PC-3 (cell line): ENCODE results near the gene PITHD1.

ENCODE experiments used
- CTCF ChIP-seq: fragments of 300-600 bp; sonication (generic); conservative IDR thresholded peaks from 2 replicates; pipeline ENCODE4 v1.5.1; 2017; ENCODE audit warnings: antibody characterized with exemption, low read depth, mild to moderate bottlenecking, low read length
- EZH2 ChIP-seq: fragments of 300-600 bp; sonication (generic); IDR thresholded peaks from one replicate; pipeline ENCODE4 v1.6.1; 2017; ENCODE audit warnings: antibody characterized with exemption, mild to moderate bottlenecking, low read length; ENCODE audit not compliant: unreplicated experiment
- EZH2phosphoT487 ChIP-seq: fragments of 300-600 bp; sonication (generic); IDR thresholded peaks from 2 replicates; pipeline ENCODE4 v1.6.1; 2018; ENCODE audit warnings: mild to moderate bottlenecking, antibody characterized with exemption, low read length, borderline replicate concordance

DNA sequence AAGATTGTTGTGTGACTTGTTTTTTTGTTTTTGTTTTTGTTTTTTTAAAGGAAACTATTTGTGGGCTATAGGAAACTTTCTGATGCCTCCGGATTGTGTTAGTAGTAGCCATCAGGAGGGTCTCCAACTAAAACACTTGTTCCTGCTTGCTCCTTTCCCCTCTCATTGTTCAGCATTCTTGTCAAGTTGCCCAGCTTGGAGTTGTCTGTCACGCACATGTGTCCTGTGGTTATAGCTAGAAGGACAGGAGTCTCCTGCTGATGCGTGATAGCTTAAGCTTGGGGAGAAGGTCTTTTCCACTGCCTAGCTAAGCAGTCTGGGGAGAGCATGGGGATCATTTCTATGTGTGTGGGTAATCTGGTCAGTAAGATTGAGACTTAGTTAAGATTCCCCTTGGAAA is 9.5 kb downstream of the PITHD1 start:
- TF ChIP-seq CTCF (no peak), EZH2phosphoT487 (no peak), EZH2 (no peak)
